HG03039 (cell line): ENCODE results near the gene HS3ST6.
A peak's percentile ranks its signal among the peaks of the same experiment; 100 is the strongest.
"Not testable (repeated sequence)": the region's sequence is repeated elsewhere in the genome, so short reads cannot be mapped to it uniquely, and the experiment has no call there.

Experiments used
- ATAC-seq: cut with Tn5 transposase; IDR thresholded peaks from one replicate; pipeline ENCODE4 v1.9.1; 2021; ENCODE audit warnings: mild to moderate bottlenecking, moderate library complexity; ENCODE audit not compliant: unreplicated experiment

Gene HS3ST6

DNA sequence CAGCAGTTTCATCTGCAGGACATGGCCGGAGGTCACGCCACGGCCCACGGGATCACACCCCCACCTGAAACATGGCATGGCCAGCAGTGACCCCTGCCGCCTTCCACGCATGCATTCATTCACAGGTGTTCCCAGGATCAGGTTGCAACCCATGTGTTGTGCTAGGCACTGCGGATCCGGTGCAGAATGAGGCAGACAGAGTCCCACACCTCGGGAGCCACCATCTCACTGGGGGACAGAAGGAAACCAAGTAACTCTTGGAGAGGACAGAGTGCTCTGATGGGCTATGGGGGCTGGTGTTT is 29.1 kb upstream of the HS3ST6 start:
- ATAC-seq: no peak

DNA sequence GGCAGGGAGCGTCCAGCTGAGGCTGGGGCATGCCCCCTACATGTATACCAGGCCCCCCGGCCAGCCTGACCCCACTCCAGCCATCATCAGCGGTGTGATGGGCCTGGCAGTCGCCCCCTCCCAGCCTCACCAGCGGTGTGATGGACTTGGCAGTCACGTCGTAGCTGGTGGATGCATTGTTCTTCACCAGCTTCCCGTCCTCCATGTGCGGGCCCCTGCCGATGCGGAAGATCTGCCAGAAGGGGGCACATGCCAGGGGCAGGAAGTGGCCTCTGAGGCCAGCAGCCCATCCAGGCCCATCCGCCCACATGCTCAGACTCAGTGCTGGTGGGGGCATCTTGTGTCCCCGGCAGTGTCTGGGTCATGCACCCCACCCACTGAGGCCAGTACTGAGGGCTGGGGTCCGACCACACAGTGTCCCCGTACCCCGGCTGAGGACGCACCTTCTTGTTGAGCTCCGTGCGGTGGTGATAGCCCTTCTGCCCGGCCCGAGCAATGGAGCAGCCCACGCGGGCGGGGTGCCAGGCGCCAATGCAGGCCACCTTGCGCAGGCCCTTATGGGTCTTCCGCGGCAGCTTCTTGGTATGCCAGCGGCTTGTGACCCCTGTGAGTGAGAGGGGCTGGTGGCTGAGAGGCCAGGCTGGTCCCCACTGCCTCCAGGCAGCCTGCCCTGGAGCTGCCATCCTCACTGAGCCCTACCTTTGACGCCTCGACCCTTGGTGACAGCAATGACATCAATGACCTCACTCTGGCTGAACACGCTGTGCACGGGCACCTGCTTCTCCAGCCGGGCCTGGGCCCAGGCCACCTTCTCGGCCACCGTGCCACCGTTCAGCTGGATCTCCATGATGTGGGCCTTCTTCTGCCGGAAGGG is 28.5 kb upstream of the HS3ST6 start:
- no peak for ATAC-seq

DNA sequence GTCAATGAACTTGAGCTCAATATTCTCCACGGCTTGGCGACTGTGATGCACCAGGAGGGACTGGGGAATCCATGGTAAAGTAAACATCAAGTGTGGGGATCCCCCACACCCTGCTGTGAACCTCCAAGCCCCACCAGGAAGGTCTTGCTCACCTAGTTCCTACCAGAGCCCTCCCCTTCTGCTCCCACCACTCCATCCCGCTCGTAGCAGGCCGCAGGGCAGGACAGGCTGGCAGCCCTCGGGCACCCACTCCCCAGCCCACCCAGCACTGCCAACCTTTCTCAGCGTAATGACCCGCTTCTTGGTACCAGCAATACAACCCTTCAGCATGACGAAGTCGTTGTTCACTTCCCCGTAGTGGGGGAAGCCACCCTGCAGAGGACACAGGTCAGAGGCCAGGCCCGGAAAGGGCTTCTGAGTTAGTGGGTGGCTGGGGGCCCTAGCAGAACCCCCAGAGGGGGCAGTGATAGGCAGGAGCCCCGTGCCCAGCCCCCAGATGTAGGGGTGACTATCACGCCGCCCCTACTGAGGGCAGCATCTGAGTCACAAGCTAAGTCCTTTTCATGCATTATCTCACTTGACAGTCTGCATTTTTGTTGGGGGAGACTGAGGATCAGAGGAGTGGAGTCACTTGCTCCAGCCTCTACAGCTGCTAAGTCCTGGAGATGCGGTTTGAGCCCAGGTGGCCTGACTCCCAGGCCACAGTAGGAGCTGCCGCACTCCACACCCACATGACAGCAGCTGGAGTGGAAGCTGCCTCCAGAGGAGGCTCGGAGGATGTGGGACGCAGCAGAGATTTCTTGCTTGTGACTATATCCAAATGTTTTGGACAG is 27.6 kb upstream of the HS3ST6 start:
- no peak for ATAC-seq

DNA sequence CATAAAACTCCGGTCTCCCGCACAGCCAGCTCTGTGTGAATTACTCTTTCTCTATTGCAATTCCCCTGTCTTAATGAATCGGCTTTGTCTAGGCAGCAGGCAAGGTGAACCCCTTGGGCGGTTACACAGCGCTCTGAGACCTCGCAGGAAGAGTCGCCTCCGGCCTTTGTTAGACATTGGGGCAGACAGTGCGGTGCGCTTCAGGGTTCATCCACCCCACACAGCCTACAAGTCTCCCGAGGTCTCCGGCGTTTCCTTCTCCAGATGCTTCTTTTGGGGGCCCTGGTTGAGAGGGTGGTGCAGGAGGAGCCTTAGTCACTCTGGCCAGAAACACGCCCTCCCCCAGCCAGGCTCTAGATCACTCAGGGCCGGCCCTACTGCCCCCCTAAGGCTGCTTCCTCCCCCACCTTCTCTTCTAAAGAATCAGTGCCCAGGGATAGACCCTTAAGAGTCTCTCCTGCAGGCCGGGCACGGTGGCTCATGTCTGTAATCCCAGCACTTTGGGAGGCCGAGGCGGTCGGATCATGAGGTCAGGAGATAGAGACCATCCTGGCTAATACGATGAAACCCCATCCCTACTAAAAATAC is 26.5 kb upstream of the HS3ST6 start:
- ATAC-seq: no peak

DNA sequence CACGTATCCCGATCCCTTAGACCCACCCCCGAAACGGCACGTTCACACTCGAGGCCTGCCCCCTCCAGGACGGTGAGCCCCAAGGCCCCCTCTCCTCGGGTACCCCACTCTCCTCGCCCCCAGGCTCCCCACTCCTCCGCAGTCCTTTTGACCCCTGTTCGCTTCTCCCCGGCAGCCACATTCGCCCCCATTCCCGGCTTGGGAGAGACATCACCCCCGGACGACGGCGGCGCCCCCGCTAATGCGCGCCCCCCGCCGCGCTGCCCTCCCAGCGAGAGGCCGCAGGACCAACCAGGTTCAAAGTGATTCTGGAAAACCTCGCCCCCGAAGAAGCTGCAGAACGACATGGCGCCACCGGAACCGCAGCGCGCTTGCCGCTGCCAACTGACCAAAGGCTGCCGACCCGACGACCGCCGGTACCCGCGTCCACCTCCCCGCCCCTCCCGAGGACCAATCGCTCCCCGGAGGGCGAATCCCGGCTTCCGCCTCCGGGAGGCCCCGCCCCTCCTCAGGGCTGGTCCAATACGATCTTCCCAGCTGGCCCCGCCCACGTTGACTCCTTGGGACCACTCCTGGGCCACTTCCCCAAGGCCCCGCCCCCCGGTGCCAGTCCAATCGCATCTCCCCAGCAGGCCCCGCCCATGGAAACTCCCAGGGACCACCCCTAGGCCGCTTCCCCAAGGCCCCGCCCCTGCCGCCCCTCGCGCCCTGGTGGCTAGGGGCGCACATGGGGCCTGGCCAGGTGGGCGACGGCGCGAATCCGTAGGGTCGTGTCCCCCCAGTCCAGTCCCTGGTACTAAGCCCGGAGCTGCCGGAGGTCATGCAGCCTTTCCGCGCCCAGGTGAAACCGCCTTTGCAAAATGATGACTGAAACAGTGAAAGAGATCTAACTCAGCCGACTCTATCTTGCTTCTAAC is 24.9 kb upstream of the HS3ST6 start, which contains the start of gene MSRB1:
MSRB1 (minus strand) TSS at position 390 of the 917 bp plus-strand sequence; CDS start at position 347, 43 bp downstream.
- ATAC-seq: peak; percentile 81

DNA sequence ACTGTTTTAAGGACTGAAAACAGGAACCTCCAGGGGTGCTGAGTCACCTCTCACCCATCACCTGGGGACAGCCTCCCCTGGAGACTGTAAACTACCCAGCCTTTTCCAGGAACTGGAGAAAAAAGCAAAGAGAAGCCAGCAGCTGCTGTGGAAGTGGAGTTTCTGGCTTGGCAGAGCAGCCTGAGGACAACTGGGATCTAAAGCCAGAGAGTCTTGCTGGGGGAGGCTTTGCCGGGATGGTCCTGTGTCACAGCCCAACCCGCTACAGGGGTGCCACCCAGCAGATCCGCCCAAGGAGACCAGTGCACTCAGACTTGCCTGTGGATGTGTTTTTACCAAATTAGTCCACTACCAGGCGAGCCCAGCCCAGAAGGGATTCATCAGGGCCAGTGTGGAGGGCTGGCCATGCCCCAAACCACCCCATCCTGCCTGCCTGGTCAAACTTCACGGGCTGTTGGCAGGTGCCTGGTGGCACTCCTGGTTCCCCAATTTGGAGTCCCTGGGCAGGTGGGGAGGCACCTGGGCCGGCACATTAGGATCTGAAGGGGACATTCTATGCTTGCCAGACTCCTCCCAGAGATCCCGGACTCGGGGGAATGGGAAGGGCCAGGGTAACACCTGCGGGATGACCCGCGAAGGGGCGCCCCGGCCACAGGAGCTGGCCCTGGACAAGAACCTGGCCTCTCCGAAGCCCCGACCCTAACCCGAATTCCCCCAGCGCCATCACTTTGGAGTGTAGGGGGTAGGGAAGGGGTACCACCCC is 24.0 kb upstream of the HS3ST6 start:
- no peak for ATAC-seq

DNA sequence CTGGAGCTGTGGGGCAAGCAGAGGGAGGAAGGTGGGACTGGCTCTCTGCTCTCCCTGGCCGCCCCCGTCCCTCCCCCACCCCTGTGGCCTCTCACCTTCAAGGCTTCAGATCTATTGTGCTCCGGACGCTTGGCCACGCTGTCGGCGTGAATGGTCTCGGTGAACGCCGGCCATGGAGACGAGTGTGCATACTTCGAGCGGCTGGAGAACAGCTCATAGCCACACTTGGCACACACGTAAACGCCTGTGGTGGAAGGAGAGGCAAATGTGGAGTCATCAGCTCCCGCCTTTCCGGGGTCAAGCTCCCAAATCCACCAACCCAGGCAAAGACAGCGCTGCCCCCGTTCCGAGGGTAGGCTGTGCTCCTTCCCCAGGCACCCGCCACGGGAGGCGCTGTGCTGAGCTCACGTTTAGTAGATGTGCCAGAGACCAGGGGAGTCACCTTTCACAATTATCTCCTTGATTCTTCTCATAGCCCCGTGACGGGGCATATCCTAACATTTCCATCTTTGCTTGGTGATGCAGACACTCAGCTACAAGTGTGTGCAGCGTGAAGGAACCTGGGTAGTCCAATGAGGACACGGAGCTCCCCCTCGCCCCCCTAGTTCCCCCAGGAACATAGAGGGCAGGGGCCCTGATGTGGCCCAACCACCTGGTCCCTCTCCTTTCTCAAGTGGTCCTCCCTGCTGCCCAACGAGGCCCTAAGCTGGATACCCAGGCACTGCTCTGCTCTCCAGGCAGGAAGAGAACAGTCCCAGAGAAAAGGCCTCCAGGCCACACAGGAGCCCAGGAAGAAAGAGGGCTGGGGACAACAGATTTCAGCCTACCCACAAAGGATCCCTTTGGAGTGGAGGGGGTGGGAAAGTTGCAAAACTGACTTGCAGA is 23.2 kb upstream of the HS3ST6 start:
- ATAC-seq: no peak

DNA sequence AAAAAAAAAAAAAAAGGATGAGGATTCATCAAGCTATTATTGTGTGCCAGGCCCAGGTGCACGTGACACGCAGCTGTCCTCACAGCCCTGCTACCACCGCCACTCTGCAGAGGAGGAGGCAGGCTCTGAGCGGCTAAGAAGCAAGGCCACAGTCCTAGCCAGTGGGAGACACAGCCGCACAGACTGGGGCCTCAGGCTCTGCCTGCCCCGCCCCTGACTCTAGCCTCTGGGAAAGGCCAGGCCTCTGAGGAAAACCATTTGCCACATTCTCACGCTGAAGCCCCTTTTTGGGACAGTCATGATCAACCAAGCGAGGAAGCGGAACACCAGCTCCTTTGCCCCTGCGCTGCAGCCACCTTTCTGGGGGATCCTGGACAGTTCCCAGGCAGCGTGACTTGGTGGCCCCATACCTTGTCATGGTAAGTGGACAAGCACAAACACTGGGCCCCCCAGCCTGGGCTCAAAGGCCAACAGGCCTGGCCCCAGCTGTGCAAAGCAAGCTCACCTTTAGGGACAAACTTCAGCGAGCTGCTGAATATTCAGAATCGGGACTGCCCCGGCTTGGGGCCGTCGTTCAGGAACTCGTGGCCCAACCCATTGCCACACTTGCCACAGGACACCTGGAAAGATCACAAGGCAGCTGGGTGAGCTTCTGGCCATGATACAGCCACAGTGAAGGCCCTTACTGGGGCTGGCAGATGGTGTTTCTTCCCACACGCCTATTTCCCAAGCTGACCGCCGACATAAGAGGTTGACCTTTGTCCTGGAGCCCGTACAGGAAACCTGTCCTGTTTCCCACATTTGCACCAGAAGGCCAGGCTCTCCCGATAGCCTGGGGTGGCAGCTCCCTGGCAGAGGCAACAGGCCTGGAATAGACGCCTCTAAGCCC is 22.3 kb upstream of the HS3ST6 start:
- no peak for ATAC-seq

DNA sequence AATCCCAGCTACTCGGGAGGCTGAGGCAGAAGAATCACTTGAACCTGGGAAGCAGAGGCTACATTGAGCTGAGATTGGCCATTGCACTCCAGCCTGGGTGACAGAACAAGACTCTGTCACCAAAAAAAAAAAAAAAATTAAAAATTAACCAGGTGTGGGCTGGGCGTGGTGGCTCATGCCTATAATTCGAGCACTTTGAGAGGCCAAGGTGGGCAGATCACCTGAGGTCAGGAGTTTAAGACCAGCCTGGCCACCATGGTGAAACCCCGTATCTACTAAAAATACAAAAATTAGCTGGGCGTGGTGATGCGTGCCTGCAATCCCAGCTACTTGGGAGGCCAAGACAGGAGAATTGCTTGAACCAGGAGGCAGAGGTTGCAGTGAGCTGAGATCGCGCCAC is 21.6 kb upstream of the HS3ST6 start:
- not testable (repeated sequence) for ATAC-seq

DNA sequence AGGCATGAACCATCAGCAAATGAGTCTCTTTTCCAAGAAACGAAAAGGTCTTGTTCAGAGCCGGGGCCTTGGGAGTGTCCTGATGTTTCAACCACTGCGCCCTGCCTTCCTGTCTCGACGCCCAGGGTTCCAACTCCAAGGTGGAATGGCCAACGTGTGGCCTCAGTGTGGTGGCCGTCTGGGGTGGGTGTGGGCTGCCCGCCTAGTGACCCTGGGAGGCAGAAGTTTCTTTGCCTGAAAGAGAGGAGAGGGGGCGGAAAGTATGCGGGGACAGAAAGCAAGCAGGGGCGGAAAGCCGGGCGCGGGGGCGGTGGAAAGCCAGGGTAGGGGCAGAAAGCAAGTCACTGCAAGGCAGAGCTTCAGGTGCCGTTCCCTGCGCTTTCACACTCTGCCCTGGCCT is 20.7 kb upstream of the HS3ST6 start:
- no peak for ATAC-seq

DNA sequence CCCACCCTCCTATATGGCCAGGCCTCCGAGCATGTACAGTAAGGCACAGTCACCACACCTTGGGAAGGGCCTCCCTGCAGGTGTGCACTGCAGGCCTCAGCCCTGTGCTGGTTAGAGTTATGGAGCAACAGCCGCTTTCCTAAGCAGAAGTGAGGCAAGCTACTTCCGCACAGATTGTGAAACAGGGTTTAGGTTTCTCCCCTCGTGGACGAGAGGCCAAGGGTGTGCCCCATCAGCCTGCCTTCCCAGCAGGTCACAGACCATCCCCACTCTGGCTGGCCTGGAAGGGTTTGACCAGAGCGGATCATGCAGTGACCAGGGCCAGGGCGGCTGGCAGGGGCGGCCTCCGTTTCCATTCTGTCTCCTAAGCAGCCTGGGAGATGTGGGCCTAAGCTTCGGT is 20.1 kb upstream of the HS3ST6 start:
- no peak for ATAC-seq

DNA sequence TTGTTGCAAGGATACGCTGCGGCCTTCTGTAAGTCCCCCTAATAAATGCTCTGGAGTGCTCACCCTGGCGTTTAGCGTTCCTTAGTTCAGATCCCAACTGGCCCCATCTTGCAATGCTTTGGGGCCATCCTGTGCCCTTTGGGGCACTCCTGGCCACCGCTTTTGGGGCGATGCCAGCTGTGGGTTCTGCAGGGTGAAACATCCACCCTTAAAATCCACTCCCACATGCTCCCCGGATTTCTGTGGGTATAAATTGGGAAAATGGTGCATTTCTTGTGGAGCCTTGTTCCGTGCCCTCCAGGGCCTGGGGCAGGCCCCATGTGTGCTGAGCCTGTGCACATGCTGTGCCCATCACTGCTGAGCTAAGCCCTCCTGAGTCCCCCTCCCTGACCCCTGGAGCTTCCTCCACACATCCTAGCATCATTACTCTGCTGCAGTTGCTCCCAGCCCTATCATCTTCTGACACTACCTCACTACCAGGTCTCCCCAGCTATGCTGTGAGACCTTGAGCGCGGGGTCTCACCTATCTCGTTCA is 18.8 kb upstream of the HS3ST6 start:
- ATAC-seq: no peak

DNA sequence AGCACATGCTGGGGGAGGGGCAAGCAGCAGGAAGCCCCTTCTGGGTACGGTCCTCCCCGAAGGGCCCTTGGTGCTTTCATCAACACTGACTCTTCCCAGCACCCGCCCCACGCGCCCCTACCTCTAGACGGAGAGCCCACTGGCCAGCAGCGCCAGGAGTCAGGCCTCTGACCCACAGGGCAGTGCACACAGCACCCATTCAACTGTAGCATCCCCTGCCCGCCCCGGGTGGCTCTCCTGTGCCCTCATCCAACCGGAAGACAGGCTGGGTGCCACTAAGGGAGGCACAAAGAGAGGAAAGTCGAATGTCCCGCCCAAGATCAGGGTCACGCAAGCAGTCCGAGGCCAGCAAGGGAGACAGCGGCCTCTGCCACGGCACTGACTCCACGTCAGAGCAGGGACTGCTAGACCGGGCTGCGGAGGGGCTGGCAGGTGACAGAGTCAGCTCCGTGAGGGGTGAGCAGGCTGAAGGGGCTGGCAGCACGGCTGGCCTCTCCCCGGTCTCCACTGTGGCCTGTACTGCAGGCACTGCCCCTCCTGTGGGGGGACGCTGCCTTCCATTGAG is 15.0 kb upstream of the HS3ST6 start:
- no peak for ATAC-seq

DNA sequence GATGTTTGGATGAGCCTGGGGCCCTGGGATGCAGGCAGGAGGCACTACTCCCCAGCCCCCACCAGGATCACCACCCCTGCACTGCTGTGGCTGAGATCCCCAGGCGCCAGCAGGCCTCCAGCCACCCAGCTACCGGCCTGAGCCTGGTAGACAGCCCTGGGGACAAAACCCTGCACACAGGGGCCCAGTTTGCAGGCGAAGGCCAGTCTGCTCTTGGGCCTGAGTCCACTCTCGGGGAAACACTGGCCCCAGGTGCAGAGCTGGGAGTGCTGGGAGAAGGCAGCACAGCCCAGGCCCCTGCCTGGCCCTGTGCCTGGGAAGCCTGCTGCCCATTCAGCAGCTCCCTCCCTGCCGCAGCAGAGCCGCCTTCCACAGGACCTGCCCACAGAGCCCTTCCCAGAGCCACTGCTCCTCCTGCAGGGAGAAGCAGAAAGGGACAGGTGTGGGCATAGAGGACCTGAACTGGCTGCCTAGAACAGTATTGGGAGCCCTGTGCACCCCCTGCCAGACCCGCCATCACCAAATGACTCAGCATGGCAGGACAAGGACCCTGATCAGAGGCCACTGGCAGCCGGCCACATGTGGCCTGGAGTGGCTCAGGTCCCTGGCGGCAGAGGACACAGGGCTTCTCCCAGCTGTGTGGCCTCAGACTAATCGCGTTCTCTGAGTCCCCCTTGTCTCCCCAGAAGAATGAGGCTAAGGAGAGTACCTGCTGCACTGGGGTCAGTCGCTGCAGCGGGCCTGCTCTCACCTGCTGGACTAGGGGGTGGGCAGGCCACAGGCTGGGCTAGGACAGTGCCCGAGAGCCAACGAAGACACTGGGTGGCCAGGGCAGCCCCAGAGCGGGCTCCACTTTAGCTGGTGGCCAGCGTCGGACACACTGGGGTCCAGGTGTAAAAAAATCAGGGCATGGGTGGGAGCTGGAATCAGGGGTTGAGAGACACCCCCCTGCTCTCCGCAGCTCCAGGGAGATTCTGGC is 14.1 kb upstream of the HS3ST6 start:
- ATAC-seq: no peak

DNA sequence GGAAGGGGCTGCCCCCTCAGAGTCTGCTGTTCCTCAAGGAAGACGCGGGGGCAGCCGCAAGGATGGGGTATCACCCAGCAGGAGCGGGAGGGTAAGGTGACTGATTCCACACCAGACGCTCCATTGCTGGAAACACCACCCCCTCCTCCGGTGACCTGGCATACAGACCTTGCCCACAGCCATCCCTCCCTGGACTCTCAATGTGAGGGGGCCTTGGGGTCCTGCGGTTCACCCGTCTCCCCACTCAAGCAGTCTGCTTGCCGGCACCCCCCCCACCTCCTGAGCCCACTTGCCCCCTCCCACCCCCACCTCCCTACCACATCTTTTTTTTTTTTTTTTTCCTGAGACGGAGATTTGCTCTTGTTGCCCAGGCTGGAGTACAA is 12.1 kb upstream of the HS3ST6 start:
- ATAC-seq: no peak
